Urinary bladder (tissue), 4 donors: ENCODE results near the gene DNAH2. TPM values are rescaled to one million over a fixed set of nuclear protein-coding genes. Genes with fewer than 3 reads are reported as not detected.

Experiments
- DNase-seq: peaks from one replicate; pipeline ENCODE4 v3.0.0-alpha.2; 2015; ENCODE audit errors: extremely low spot score
- H3K27ac ChIP-seq: one replicate; pipeline ENCODE4 v1.5.1; 2013; ENCODE audit warnings: low read depth, mild to moderate bottlenecking, moderate library complexity
- H3K36me3 ChIP-seq: one replicate; pipeline ENCODE4 v1.6.1; 2013; ENCODE audit warnings: mild to moderate bottlenecking, moderate library complexity; ENCODE audit not compliant: insufficient read depth
- H3K4me1 ChIP-seq: one replicate; pipeline ENCODE4 v1.6.1; 2013; ENCODE audit warnings: mild to moderate bottlenecking, moderate library complexity; ENCODE audit not compliant: insufficient read depth
- H3K4me3 ChIP-seq: one replicate; pipeline ENCODE4 v1.5.1; 2013; ENCODE audit warnings: low read depth, low read length
- WGBS: extraction: QIAGEN DNeasy Blood & Tissue Kit; methylation state at CpG from one replicate; pipeline ENCODE4 v1.1.7; 2013; 5-methylcytosine and 5-hydroxymethylcytosine counted together
- polyA plus RNA-seq: library from polyadenylated mRNA; stranded (reverse); fragments of 200-250 nt; gene quantifications from one replicate; pipeline ENCODE4 v1.2.3, GENCODE V29; 2013
- total RNA-seq: library from RNA; depleted of rRNA; stranded (reverse); fragments of >200 nt; gene quantifications from one replicate; pipeline ENCODE4 v1.2.3, GENCODE V29; 2014
- donor health status: healthy with polysubstance abuse.
- donor health status: healthy.

The DNAH2 gene
- total and polyA plus RNA-seq, 2 donors, result 0.11 to 0.16 TPM

DNA sequence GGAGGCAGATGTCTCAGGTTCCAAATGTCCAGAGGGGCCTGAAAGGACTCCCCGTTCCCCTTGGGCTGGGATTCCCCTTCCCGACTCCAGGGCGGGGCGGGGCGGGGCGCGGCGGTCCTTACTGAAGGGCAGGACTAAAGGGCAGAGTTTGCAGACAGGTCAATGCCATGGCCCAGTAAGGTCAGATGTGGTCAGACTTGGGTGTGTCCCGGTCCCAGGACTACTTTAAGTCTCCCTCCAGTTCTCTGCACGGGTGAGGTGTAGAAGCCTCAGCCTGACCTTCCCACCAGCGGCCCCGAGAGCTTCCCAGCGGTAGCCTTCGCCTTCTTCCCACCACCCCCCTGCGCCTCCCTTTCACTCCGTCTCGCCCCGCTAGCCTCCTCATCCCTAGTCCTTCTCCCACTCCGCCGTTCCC, 117.0 kb downstream of the DNAH2 start:
- Histone ChIP-seq H3K4me3 (peak overlapping the region; percentile 80), H3K4me1 (peaks cover 4% of the 10 kb centered on the region), H3K36me3 (no peaks in the 10 kb centered on the region), H3K27ac (peak overlapping the region; percentile 93)
- no peak for DNase-seq
- 1% methylated on average over 20 of the region's 20 CpGs for WGBS

DNA sequence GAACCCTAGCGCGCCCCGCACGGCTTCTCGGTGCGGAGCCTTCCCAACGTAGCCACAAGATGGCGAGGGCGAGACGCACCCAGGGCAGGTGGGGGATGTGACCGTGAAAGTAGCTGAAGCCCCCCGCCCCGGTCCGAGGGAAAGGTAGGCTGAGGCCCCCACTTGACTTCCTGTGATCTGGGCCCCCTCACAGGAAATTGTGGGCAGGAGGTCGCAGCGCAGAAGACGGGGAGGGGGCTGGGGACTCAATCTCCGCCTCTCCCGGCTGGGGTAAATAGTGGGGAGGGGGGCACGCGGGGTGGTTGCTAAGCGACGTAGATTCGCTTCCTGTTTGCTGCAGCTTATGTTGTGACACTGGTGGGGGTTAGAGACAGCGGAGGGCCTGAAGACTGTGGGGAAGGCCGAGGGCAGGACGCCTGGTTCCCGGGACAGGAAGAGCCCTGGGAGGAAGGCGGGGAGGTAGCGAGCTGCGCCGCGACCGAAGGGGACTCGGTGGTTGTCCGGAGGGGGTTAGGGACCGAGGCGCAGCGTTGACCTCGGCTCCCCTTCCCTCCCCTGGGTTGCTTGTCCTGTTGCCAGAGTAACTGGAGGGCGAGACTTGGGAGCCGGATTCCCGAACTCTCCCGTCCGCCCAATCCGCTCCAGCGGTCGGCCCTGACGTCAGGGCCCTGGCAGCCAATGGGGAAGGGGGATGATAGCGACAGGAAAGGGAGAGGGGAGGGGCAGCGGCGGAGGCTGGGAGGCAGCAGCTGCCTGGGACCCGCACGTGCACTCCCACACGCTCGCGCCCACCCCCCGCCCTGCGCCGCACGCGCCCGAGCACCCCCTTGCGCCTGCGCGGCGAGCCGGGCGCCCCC, 117.6 kb downstream of the DNAH2 start:
- 1% methylated on average over 68 of the region's 69 CpGs for WGBS
- H3K27ac ChIP-seq, result peak overlapping the region; percentile 91
- H3K36me3 ChIP-seq, result no peaks in the 10 kb centered on the region
- peak; percentile 95 for DNase-seq
- H3K4me1 ChIP-seq, result peaks cover 4% of the 10 kb centered on the region
- peak overlapping the region; percentile 80 for H3K4me3 ChIP-seq

DNA sequence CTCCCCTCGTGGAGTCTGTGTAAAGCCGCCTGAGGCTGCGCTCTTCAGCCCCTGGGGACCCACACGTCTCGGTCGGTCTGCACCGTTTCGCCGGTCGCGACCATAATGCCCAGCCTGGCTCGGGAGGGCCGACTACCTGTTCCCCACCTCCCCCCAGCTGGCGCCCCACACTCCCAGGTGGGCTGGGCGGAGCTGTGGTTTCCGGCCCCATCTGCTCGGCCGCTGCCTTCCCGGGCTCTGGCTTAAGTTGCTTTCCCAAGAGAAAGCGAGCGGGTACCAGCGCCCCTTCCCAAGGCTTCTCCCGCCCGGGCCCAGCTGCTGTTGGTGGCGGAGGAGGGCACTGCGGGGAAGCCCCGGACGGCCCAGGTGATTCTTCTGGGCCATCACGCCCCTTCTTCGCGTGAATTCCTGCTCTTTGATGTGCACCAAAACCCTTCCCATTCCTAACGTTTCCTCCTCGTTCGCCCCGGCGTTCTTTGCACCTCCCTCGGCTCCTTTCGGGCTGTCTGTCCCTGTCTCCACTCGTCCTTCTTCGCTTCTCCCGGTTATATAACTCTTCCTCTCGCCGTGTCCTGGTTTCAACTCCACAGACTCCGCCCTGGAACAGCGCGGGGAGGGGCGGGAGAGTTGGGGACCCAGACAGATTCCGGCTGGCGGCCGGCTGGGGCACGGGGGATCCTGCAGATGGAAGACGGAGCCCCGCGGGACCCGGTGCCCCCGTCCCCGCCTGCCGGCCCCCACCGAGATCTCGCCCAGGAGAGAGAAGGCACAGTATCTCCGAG, 118.5 kb downstream of the DNAH2 start:
- WGBS, result under 1% methylated on average over 61 of the region's 61 CpGs
- Histone ChIP-seq H3K4me1 (peaks cover 4% of the 10 kb centered on the region), H3K27ac (peak overlapping the region; percentile 91), H3K4me3 (peak overlapping the region; percentile 80), H3K36me3 (no peaks in the 10 kb centered on the region)
- no peak for DNase-seq

DNA sequence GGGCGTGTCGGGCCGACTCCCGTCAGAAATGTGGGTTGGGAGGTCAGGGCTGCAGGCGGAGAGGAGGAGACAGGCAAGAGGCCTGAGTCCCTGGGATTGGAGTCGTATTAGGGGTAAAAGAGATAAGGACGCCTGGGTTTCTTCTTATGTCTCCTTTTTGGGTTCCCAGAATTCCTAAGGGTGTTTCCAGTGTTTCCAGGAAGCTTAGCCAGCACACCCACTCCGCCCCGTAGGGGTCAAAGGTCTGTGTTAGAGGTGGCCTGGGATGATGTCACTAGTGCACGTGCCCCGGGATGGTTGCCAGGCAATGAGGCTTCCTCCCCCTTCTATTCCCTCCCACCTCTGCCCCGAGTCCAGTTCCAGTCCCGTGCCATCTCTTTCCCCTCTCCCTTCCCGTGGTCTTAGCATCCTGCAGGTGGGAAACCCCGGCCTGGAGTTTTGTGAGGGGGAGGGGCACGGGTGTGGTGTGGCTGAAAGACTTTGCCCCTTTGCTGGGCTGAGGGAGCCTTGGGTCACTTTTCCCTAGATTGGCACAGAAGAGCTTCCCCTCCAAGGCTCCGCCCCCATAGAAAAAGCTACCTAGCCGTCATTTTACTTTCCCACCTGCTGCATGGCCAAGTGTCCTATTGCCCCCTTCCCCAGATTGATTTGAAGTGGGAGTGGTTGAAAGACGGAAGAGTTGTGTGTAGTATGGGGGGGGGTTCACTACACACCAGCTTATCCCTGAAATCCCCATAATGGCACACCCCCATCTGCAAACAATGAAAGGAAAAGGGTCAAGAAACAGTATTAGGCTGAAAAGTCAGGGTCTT, 119.3 kb downstream of the DNAH2 start:
- peak overlapping the region; percentile 80 for H3K4me3 ChIP-seq
- DNase-seq, result no peak
- H3K4me1 ChIP-seq, result peaks cover 4% of the 10 kb centered on the region
- no peaks in the 10 kb centered on the region for H3K36me3 ChIP-seq
- peak overlapping the region; percentile 91 for H3K27ac ChIP-seq
- WGBS, result 3% methylated on average over 19 of the region's 19 CpGs

DNA sequence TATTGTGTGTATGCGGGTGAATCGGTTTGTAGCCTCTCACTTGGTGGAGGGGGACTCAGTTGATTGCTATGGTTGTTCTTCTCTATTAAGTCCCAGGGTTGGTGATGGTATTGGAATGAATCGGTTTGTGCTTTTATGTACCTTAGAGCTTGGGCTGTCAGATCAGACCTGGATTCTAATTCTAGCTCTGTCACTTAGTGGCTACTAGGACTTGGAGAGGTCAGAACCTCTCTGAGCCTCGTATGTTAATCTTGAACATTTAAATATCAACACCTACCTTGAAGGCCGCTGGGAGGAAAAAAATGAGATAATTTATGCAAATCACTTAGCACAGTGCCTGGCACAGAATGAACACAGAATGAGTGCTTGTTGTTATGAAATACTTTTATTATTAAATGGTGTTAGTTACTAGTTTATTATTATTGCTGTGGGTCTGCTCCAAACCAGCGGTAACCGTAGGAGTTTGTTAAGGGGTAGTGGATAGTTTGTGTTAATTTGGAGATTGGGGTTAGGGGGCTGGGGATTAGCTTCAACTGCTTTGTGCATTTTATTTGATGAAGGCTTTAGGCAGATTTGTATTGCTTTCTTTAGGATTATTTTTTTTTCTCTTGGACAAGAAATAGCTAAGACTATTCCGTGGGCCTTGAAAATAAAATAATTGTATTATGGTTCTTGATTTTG, 120.0 kb downstream of the DNAH2 start:
- no peaks in the 10 kb centered on the region for H3K36me3 ChIP-seq
- H3K27ac ChIP-seq, result no peak overlapping the region
- no peak for DNase-seq
- H3K4me3 ChIP-seq, result peak overlapping the region; percentile 11
- peaks cover 4% of the 10 kb centered on the region for H3K4me1 ChIP-seq
- 15% methylated on average over 8 of the region's 8 CpGs for WGBS

DNA sequence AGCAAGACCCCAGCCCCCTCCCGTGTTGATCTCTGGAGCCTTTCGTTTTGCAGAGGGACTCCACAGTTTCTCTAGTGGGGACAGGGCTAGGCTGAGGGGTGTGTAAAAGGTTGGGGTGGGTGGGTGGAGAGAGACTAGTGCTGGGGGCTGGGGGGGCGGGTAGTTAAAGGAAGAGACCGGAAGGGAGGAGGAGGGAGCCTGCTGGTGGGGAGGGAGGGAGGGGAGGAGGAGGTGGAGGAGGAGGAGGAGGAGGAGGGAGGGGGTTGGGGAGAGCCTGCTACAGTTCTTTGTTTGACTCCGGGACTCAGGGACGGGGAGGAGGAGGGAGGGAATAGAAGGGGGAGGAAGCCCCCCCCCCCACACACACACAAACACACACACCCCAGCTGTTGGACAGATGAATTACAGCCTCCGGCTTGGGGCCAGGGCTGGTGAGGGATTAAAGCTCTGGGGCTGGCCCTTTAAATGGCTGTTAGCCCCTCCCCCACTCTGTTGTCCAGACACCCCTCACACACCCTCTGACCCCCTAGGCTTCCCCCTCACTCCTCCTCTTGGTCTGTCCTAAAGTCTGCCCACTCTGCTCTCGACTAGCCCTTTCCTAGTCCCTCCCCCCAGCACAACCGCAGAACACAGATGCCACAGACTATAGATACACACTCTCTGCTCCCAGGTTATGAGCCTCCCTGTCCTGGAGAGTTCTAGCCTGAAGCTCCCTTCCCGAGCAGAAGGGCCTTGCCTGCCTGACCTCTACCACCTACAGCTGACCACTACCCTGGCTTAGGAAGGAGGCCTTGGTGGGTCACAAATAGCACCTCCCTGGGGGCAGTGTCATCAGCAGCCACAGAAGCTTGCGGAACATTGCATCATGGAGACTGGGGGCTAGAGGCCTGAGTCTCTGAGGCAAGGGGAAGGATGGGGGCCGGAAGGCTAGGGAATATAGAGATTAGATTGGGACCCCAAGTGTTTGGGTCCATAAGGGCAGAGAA, 120.8 kb downstream of the DNAH2 start:
- Histone ChIP-seq H3K36me3 (no peaks in the 10 kb centered on the region), H3K4me3 (peak overlapping the region; percentile 11), H3K4me1 (peaks cover 4% of the 10 kb centered on the region), H3K27ac (no peak overlapping the region)
- 18% methylated on average over 11 of the region's 12 CpGs for WGBS
- no peak for DNase-seq

DNA sequence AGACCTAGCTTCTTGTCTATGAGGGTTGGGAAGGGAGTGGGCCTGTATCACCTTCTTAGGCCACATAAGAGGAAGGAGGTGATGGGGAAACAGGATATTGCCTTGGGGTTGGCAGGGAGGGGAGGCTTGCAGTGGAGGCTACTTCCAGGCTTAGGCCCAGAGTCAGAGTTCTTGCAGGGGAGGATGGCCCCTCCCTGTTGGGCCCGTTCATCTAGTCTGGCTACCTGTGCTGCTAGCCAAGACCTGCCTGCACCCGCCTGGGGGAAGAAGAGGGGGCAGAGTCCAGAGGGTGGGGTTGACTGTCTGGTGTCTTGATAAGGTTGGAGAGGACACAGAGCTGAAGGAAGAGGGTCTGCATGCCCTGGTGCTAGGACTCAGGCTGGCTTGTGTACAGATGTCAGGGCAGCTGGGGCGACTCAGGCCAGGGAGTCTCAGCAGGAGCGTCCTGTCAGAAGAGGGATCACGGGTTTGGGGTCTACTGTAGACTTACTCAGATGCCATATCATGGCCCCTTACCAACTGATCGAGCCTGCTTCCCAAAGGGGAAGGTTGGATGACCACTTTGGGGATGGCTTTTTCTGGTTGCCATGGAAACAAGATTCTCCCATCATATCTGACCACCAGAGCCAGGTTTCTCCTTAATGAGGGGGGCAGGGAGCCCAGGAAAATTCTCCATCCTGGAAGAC, 121.8 kb downstream of the DNAH2 start:
- no peak overlapping the region for H3K27ac ChIP-seq
- 58% methylated on average over 6 of the region's 6 CpGs for WGBS
- no peak overlapping the region for H3K4me3 ChIP-seq

DNA sequence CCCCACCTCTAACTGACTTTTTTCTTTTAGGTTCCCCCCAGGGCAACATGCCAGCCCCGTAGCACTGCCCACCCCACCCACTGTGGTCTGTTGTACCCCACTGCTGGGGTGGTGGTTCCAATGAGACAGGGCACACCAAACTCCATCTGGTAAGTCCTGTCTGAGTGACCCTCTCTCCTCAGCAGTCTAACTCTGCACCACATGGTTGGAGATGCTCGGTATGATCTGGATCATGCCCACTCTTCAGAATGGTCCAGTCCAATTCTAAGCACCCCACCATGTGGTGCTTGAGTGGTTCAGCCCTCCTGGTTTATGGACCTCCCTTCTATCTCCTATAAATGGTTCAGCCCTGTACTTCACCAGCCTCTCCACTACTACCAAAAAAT, 122.3 kb downstream of the DNAH2 start:
- H3K27ac ChIP-seq, result no peak overlapping the region
- 40% methylated on average over 2 of the region's 2 CpGs for WGBS
- peaks cover 4% of the 10 kb centered on the region for H3K4me1 ChIP-seq
- no peak overlapping the region for H3K4me3 ChIP-seq
- no peak for DNase-seq
- H3K36me3 ChIP-seq, result no peaks in the 10 kb centered on the region

More for the DNA sequence above, 121.8 kb downstream of the DNAH2 start:
- H3K36me3 ChIP-seq, result no peaks in the 10 kb centered on the region
- DNase-seq, result no peak
- peaks cover 4% of the 10 kb centered on the region for H3K4me1 ChIP-seq

DNA sequence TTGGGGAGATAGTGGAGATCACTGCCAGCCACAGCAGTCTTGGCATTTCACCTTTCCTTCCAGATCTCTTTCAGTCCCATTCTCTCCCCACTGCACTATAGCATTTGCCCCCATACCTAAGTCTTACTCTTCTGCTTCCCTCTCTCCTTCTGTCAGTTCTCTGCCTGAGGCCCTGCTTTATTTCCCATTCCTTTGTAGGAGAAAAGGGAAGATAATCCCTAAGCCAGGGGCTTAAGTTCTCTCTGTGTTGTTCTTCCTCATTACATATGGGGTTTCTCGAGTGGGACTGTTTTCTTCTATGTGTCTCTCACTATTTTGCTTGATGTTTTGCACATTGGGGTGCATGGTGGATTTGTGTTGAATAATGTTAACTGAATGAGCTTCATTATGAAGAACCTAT, 122.9 kb downstream of the DNAH2 start:
- WGBS, result 49% methylated on average over 1 of the region's 1 CpG
- H3K27ac ChIP-seq, result no peak overlapping the region
- H3K36me3 ChIP-seq, result no peaks in the 10 kb centered on the region
- DNase-seq, result no peak
- peaks cover 4% of the 10 kb centered on the region for H3K4me1 ChIP-seq
- no peak overlapping the region for H3K4me3 ChIP-seq

DNA sequence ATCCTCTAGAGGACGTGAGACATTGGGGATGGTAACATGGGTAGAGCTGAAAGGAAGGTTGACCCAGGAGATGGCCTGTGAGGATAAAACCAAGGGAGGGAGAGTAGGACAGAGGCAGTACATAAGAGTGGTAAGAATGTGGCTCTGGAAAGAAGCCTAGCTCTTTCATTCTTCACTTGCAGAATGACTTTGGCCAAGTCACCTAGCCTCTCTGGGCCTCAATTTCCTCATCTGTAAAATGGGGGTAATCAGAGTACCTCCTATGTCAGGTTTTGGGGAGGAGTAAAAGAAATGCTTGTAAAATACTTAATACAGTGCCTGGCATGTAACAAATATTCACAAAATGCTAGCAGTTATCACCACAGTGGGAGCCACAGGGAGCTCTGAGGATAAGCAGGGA, 123.3 kb downstream of the DNAH2 start:
- no peak for DNase-seq
- H3K36me3 ChIP-seq, result no peaks in the 10 kb centered on the region
- H3K27ac ChIP-seq, result peak overlapping the region; percentile 31
- no peak overlapping the region for H3K4me3 ChIP-seq
- WGBS, result 60% methylated on average over 1 of the region's 1 CpG
- peaks cover 4% of the 10 kb centered on the region for H3K4me1 ChIP-seq

DNA sequence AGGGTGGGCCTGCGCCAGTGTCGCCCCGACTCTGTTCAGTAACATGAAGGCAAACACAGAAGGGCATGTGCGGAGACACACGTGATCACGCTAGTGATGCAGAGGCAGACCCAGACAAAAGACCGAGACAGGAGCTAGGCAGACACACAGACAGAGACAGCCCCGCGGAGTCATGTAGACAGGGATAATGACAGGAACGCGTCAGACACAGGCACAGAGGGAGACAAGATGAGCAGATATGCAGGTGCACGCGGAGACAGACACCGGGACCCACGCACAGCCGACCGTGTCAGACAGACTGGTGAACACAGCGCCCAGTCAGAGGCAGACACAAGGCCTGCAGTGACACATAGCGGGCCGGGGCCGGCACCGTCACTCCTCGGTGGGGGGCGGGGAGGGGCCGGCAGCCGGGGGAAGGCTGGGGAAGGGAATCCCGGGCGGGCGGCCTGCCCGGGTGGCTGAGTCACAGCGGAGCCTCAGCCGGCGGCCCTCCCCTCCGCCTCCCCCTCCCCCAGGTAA, 123.9 kb downstream of the DNAH2 start:
- Histone ChIP-seq H3K4me3 (peak overlapping the region; percentile 56), H3K27ac (peak overlapping the region; percentile 98), H3K36me3 (no peaks in the 10 kb centered on the region), H3K4me1 (peaks cover 4% of the 10 kb centered on the region)
- DNase-seq, result no peak
- 4% methylated on average over 34 of the region's 34 CpGs for WGBS
